GM10248 (cell line): ENCODE measurements around the gene SLC25A26.

Experiments
- CTCF ChIA-PET: fragments of 300-600 bp; sonication (Branson Sonifier 250); formaldehyde crosslinking; extraction: SDS; loops from one replicate; lab custom pipeline; 2021; ENCODE audit warnings: antibody characterized with exemption; lab: Yijun Ruan, JAX
- POLR2A ChIA-PET: fragments of 350-650 bp; sonication (Branson Sonifier 250); formaldehyde crosslinking; extraction: SDS; loops from one replicate; lab custom pipeline; 2020; ENCODE audit warnings: antibody characterized with exemption; lab: Yijun Ruan, JAX
- DNase-seq: peaks from one replicate; pipeline ENCODE4 v3.0.0; 2012; ENCODE audit errors: extremely low spot score
- TF ChIP-seq, protein P1 (sequence below): IDR thresholded peaks from 2 replicates; pipeline ENCODE4 v1.5.1; 2012; ENCODE audit warnings: mild to moderate bottlenecking, low read depth; ENCODE audit errors: extremely low read depth, missing control alignments, control extremely low read depth

Gene SLC25A26

DNA sequence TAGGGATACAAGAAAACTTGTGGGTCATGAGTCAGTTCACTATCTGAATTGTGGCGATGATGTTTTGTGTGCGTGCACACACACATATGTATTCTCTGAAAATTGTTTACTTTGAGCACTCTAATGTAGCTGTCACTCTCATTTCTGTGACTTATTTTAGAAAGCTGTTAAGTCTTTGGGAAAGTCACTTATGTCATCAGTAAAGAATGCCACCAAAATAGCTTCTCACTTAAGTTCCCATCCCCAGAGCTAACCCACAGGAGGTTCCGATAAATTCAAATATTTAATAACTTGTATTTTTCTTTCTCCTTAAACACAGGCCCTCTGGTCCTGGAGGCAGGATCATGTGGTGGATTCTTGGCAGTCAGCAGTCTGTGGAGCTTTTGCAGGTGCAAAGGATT, 141.7 kb downstream of the SLC25A26 start:
- CTCF ChIA-PET = interaction anchor here (1.0 to 2.4 kb wide), 4 partner anchors 9 to 459 kb away, joined by 3 to 11 read pairs (median 4); no protein-coding TSS in a partner anchor

DNA sequence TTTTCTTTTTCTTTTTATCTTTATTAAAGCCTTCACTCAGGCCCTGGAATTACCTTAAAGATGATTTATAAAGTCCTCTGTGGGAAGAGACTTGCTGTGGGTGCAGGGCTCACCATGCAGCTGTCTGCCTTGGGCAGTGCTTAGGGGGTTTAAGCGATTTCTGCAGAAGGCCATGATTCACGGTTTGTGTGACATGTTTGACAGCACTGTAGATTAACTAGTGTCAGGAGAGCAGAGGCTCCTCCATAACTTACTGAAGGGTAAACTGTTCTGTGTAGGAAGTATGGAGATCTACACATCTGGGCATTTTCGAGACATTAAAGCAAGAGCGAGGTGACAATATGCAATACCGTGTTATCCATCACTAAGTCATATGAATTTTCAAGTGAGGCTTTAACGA, 142.3 kb downstream of the SLC25A26 start:
- TF ChIP-seq, protein P1, sequence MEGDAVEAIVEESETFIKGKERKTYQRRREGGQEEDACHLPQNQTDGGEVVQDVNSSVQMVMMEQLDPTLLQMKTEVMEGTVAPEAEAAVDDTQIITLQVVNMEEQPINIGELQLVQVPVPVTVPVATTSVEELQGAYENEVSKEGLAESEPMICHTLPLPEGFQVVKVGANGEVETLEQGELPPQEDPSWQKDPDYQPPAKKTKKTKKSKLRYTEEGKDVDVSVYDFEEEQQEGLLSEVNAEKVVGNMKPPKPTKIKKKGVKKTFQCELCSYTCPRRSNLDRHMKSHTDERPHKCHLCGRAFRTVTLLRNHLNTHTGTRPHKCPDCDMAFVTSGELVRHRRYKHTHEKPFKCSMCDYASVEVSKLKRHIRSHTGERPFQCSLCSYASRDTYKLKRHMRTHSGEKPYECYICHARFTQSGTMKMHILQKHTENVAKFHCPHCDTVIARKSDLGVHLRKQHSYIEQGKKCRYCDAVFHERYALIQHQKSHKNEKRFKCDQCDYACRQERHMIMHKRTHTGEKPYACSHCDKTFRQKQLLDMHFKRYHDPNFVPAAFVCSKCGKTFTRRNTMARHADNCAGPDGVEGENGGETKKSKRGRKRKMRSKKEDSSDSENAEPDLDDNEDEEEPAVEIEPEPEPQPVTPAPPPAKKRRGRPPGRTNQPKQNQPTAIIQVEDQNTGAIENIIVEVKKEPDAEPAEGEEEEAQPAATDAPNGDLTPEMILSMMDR = no peak
- CTCF ChIA-PET = interaction anchor here (1.0 to 2.4 kb wide), 4 partner anchors 10 to 459 kb away, joined by 3 to 11 read pairs (median 4); no protein-coding TSS in a partner anchor
- DNase-seq = no peak
- POLR2A ChIA-PET = no interaction called here

More for the DNA sequence above, 141.7 kb downstream of the SLC25A26 start:
- DNase-seq = no peak
- TF ChIP-seq, protein P1 = no peak
- POLR2A ChIA-PET = no interaction called here

DNA sequence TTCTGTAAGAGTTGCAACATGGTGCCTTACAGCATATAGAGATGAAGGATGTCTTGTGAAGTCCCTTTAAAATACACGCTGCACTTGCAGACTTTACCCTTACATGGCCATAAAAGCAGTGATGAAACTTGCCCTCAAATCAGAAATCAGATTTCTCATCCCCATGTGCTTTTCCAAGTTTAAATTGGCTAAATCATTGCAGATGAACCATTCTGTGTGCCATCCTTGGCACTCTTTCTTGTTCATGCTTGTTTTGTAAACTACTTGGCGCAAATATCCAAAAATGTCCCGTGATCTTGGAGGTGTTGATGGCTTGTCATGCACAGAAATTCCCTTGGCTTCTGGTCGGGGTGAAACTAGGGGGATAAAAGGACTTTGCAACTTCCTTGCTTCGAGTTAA, 144.3 kb downstream of the SLC25A26 start:
- ChIA-PET POLR2A (no interaction called here), CTCF (no interaction called here)
- no peak for DNase-seq
- TF ChIP-seq, protein P1 = no peak

DNA sequence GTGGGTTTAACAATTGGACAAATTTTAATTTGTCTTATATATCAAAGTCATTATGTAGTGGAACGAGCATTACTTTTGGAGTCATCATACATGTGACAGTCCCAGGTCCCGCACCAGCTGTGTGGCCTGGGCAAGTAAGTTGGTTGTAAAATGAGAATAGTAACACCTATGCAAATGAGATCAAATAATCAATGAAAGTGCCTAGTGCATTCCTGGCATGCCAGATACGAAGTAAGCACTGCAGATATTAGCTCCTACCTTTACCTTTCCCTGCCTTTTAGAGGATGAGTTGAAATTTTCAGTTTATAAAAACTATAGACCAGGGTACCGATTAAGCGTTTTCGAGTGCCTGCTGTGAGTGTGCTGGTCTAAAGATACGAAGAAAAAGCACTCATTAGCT, 145.9 kb downstream of the SLC25A26 start:
- ChIA-PET POLR2A (no interaction called here), CTCF (interaction anchor here (1.4 to 3.1 kb wide), 2 partner anchors 11 to 41 kb away, joined by 4 to 16 read pairs; no protein-coding TSS in a partner anchor)
- DNase-seq = no peak
- TF ChIP-seq, protein P1 = no peak

DNA sequence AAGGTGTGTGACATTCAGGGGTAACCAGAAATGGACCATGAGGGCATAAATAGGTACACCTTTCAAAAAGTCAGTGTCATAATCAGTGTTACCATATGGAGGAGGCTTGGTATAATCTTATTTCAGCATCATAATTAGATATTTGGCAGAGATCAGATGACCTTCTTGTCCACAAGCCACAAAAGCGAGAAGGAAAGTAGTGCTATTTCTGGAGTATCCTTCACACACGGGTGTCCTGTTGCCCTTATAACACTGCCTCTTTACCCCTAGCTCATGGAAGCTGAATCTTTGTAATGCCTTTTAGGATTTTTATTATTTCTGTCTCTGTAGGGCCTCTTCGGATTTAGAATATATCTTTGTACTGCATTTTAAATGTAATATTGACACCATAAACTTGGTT, 147.2 kb downstream of the SLC25A26 start:
- TF ChIP-seq, protein P1 = no peak
- POLR2A ChIA-PET = no interaction called here
- CTCF ChIA-PET = interaction anchor here (1.0 to 3.1 kb wide), 3 partner anchors 10 to 40 kb away, joined by 3 to 16 read pairs (median 4); no protein-coding TSS in a partner anchor
- DNase-seq = no peak

DNA sequence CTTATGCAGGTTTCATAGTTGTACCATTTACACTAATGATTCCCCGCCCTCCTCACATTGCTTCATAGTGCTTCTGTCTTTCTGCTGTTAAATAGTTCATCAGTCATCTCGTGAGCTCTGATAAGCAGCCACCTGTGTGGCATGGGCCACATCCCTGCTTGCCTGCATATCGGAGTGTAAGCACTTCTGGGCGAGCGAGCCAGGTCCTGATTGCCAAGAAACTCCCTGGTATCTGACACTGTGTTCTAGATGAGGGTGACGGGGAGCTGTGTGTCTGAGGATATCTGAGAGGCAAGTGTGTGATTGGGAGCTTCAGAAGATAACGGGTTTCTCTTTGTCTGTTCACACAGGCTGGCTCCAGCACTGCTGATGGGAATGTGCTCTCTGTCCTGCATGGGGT, 149.4 kb downstream of the SLC25A26 start:
- no peak for DNase-seq
- POLR2A ChIA-PET = no interaction called here
- CTCF ChIA-PET = interaction anchor here (0.5 kb wide), 1 partner anchor 449 kb away, joined by 3 read pairs; no protein-coding TSS in a partner anchor
- TF ChIP-seq, protein P1 = no peak
